ENCODE data around the gene PHC2. TPM values are rescaled to one million over a fixed set of nuclear protein-coding genes. Genes with fewer than 3 reads are reported as not detected.

PHC2 gene
- total RNA-seq, 1 donor from 2014 or later: 135 TPM

DNA sequence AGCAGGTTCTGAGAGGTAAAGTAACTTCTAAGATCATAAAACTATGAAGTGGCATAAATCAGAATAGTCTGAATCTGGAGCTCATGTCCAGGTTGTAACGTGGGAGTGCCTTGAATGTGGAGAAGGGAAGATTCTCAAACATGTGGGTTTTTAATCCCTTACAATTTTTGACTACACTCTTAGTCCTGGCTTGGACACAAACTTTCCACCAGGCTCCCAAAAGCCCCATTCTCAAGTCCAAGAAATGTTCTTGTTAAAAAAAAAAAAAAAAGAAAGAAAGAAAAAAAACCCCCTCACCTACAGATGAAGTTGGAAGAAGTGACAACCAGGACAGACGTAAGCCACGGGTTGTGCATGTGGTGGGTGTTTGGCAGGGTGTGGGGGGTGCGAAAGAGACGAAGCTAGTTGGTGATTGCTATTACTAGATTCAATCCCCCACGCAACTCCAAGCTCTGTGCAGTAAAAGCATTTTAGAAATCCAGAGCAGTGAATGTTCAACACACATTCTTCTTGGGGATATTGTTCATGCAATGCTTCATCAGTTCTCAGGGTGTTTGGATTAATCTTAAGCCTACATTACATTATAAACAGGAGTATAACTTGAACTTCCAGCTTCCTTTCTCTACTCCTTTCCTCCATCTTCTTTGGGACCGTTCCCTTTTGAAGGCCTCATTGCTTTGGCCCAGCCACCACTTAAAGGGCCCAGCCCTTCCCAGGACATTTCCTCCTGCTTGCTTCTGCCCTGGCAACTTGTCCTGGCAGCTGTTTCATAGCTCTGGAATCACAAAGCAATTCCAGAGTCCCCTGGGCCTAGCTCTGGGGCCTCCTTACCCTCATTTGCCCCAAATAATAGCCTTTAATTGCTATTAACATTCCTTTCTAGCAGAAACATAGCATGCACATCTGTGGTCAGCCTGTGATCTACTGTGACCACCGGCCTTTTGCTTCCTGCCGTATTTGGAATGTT is 41.8 kb downstream of the PHC2 start:
- Mint-ChIP-seq H3K9me3 (ENCODE audit: low read depth) (no peaks in the 10 kb centered on the region), H3K4me3 (ENCODE audit: low read depth) (no peak overlapping the region), H3K27me3 (peaks cover 2% of the 10 kb centered on the region), H3K36me3 (ENCODE audit: insufficient read depth) (peaks cover 1% of the 10 kb centered on the region), H3K4me1 (ENCODE audit: low read depth) (peaks cover 8% of the 10 kb centered on the region), H3K27ac (peak overlapping the region; percentile 18)
- TF ChIP-seq, protein P1, sequence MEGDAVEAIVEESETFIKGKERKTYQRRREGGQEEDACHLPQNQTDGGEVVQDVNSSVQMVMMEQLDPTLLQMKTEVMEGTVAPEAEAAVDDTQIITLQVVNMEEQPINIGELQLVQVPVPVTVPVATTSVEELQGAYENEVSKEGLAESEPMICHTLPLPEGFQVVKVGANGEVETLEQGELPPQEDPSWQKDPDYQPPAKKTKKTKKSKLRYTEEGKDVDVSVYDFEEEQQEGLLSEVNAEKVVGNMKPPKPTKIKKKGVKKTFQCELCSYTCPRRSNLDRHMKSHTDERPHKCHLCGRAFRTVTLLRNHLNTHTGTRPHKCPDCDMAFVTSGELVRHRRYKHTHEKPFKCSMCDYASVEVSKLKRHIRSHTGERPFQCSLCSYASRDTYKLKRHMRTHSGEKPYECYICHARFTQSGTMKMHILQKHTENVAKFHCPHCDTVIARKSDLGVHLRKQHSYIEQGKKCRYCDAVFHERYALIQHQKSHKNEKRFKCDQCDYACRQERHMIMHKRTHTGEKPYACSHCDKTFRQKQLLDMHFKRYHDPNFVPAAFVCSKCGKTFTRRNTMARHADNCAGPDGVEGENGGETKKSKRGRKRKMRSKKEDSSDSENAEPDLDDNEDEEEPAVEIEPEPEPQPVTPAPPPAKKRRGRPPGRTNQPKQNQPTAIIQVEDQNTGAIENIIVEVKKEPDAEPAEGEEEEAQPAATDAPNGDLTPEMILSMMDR (IDR thresholded peaks at IDR 0.05; ENCODE audit: unreplicated experiment): no peak
- DNase-seq (ENCODE audit: low spot score, unreplicated experiment): no peak

DNA sequence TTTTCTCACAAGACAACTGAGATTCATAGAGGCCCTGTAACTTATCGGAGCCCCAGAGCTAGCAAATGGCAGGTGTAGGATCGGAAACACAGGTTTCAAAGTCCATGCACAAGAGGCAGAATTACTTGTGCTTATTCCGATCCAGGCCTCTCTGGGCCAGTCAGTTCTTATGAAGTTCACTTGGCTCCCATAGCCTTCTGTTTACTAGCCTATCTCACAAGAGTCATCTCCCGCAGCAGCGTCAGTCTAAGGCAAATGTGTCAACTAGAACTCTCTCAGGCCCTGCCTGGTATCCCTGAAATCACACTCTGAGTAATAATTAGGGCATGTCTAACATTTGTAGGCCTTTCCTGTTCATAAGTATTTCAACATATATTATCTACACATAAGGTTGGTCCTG is 43.3 kb downstream of the PHC2 start:
- H3K27ac Mint-ChIP-seq: no peak overlapping the region
- no peak overlapping the region for H3K4me3 Mint-ChIP-seq (ENCODE audit: low read depth)
- peaks cover under 1% of the 10 kb centered on the region for H3K27me3 Mint-ChIP-seq
- DNase-seq (ENCODE audit: low spot score, unreplicated experiment): no peak
- H3K4me1 Mint-ChIP-seq (ENCODE audit: low read depth): peaks cover 10% of the 10 kb centered on the region
- TF ChIP-seq, protein P1 (IDR thresholded peaks at IDR 0.05; ENCODE audit: unreplicated experiment): no peak
- peaks cover 1% of the 10 kb centered on the region for H3K36me3 Mint-ChIP-seq (ENCODE audit: insufficient read depth)
- no peaks in the 10 kb centered on the region for H3K9me3 Mint-ChIP-seq (ENCODE audit: low read depth)

DNA sequence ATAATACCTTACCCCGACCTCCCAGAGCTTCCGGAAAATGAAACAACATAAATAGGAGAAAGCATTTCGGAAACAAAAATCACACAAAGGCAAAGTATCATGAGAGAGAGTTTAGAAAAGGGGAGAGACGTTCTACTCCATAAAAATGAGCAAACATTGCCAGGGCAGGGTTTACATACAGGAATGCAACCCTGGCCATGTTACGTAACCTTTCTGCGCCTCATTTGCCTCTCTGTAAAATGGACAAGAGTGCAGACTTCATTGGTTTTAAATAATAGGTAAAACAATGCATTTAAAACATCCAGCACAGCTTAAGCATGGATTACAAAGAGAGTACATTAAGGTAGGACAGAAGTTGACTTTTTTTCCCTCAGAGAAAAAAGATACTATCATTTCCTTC is 45.6 kb downstream of the PHC2 start:
- Mint-ChIP-seq H3K9me3 (ENCODE audit: low read depth) (no peaks in the 10 kb centered on the region), H3K4me3 (ENCODE audit: low read depth) (no peak overlapping the region), H3K27ac (no peak overlapping the region), H3K36me3 (ENCODE audit: insufficient read depth) (peaks cover 1% of the 10 kb centered on the region), H3K27me3 (peaks cover 8% of the 10 kb centered on the region), H3K4me1 (ENCODE audit: low read depth) (peaks cover 7% of the 10 kb centered on the region)
- TF ChIP-seq, protein P1 (IDR thresholded peaks at IDR 0.05; ENCODE audit: unreplicated experiment): no peak
- no peak for DNase-seq (ENCODE audit: low spot score, unreplicated experiment)

DNA sequence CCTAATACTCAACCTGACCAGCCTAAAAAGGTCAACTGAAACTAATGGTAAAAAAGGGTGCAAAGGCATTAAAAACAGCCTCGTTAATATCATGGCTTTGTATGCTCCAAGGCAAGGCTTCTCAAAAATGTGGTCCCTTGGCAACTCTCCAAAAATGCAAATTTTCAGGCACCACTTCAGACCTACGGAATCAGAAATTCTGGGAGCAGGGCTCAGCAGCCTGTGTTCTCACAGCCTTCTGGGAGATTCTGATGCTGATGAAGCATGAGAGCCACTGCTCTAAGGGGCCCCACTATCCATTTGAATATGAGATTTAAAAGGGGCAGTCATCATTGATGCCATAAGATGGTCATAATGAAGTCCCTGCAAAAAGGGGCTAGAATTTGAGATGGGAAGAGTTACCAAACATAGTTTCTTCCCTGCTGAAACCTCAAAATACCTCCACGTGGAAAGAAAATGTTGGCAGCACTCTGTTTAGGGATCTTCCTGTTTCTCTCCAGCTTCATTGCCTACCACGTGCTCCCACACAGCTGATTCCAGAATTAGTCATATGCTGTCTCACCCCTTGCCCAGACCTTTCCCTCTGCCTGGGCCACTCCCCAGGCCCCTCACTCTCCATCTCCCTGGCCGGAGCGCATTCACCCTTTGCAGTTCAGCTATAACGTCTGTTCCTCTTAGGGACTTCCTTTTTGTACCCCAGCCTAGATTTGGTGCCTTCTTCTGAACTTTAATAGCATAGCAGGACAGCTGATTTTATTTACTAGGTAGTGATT is 46.7 kb downstream of the PHC2 start:
- Mint-ChIP-seq H3K4me3 (ENCODE audit: low read depth) (no peak overlapping the region), H3K36me3 (ENCODE audit: insufficient read depth) (peaks cover 1% of the 10 kb centered on the region), H3K27ac (no peak overlapping the region), H3K27me3 (peaks cover 15% of the 10 kb centered on the region), H3K9me3 (ENCODE audit: low read depth) (no peaks in the 10 kb centered on the region), H3K4me1 (ENCODE audit: low read depth) (peaks cover 16% of the 10 kb centered on the region)
- no peak for DNase-seq (ENCODE audit: low spot score, unreplicated experiment)
- TF ChIP-seq, protein P1 (IDR thresholded peaks at IDR 0.05; ENCODE audit: unreplicated experiment): no peak

DNA sequence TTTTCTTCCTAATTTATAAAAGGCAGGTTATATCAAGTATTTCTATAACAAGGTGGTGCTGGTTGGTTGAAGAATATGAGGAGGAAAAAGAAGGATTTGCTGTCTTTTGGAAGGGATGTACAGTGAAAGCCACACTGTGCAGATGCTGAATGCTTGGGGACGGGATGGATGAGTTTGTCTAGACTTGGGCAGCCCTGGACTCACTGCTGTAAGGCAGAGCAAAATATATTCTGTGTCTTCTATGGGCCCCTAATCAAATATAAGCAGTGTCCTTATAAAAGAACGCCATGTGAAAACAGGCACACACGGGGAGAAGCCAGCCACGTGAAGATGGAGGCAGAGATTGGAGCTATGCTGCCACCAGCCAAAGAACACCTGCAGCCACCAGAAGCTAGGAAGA is 47.4 kb downstream of the PHC2 start:
- no peaks in the 10 kb centered on the region for H3K9me3 Mint-ChIP-seq (ENCODE audit: low read depth)
- H3K4me1 Mint-ChIP-seq (ENCODE audit: low read depth): peaks cover 16% of the 10 kb centered on the region
- peak overlapping the region; percentile 9 for H3K27ac Mint-ChIP-seq
- H3K4me3 Mint-ChIP-seq (ENCODE audit: low read depth): no peak overlapping the region
- H3K27me3 Mint-ChIP-seq: peaks cover 15% of the 10 kb centered on the region
- H3K36me3 Mint-ChIP-seq (ENCODE audit: insufficient read depth): peaks cover 1% of the 10 kb centered on the region
- TF ChIP-seq, protein P1 (IDR thresholded peaks at IDR 0.05; ENCODE audit: unreplicated experiment): no peak
- no peak for DNase-seq (ENCODE audit: low spot score, unreplicated experiment)

Data from progenitor cell of endocrine pancreas (in vitro differentiated cells).